Testis (tissue), 2 donors: ENCODE data around the gene PPM1A.

Source experiments
- CTCF ChIP-seq, 3 experiments: fragments of 450-650 bp in 2 of 3; fragments of 200-600 bp in 1 of 3; sonication (generic) in 1 of 3; IDR thresholded peaks; one replicate each; pipeline ENCODE4 v1.5.1; 2016 to 2019; ENCODE audit warnings: antibody characterized with exemption in 3 of 3, mild to moderate bottlenecking in 2 of 3, moderate library complexity in 1 of 3
- POLR2A ChIP-seq: fragments of 450-650 bp; IDR thresholded peaks from one replicate; pipeline ENCODE4 v1.6.1; 2017; ENCODE audit warnings: antibody characterized with exemption, mild to moderate bottlenecking, moderate library complexity

GRCh38 chr14:60245380-60246177 is 3.4 kb upstream of the PPM1A start:
- TF ChIP-seq CTCF (IDR thresholded peaks at IDR 0.05), result no peak
- no peak for TF ChIP-seq POLR2A
